ENCODE measurements around the gene THEMIS.

THEMIS gene

DNA sequence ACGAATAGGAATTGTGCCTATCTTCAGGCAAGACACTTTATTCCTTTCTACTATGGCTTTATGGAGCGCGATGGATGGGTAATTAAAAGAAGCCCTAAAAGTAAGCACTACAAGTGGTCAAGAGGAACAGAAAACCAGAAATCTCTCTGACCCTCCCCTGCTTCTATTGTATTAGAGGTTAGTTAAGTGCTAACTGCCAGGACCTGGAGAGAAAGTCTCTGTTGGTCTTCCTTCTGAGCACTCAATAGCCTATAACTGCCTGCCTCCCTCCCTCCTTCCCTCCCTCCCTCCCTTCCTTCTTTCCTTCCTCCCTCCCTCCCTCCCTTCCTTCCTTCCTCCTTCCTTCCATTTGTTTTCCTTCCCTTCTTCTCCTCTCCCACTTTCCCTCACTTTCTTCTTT, 190.2 kb downstream of the THEMIS start:
- H3K36me3 ChIP-seq (ENCODE audit: control insufficient read depth in 2 of 2, insufficient read depth in 1 of 2, low read length in 2 of 2): no peaks in the 10 kb centered on the region
- no peak overlapping the region for H3K4me3 ChIP-seq (ENCODE audit: low read depth, low read length)
- H3K27ac ChIP-seq (ENCODE audit: extremely low read depth, low read depth, low read length): no peak overlapping the region
- ChIA-PET CTCF (interaction anchor here (1.5 kb wide), 1 partner anchor 27 kb away, joined by 6 read pairs; no protein-coding TSS in a partner anchor), POLR2A (no interaction called here)
- H3K4me1 ChIP-seq (ENCODE audit: control insufficient read depth, insufficient read depth, low read length): no peaks in the 10 kb centered on the region
- H3K9me3 ChIP-seq (ENCODE audit: control insufficient read depth, insufficient read depth, low read depth, low read length): no peaks in the 10 kb centered on the region
- TF ChIP-seq HOXD13 (CRISPR knock-in tag; IDR thresholded peaks at IDR 0.05; ENCODE audit: borderline replicate concordance): no peak
- TF ChIP-seq ZNF792 (tag by site-specific recombination; IDR thresholded peaks at IDR 0.05): no peak
- no peak for TF ChIP-seq KLF9 (tag by site-specific recombination; IDR thresholded peaks at IDR 0.05; ENCODE audit: low read depth)
- no peak for TF ChIP-seq ZNF549 (tag by site-specific recombination; IDR thresholded peaks at IDR 0.05)
- TF ChIP-seq, protein P1, sequence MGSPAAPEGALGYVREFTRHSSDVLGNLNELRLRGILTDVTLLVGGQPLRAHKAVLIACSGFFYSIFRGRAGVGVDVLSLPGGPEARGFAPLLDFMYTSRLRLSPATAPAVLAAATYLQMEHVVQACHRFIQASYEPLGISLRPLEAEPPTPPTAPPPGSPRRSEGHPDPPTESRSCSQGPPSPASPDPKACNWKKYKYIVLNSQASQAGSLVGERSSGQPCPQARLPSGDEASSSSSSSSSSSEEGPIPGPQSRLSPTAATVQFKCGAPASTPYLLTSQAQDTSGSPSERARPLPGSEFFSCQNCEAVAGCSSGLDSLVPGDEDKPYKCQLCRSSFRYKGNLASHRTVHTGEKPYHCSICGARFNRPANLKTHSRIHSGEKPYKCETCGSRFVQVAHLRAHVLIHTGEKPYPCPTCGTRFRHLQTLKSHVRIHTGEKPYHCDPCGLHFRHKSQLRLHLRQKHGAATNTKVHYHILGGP (tag by site-specific recombination; IDR thresholded peaks at IDR 0.05): no peak
- TF ChIP-seq ZNF629 (tag by site-specific recombination; IDR thresholded peaks at IDR 0.05): no peak

DNA sequence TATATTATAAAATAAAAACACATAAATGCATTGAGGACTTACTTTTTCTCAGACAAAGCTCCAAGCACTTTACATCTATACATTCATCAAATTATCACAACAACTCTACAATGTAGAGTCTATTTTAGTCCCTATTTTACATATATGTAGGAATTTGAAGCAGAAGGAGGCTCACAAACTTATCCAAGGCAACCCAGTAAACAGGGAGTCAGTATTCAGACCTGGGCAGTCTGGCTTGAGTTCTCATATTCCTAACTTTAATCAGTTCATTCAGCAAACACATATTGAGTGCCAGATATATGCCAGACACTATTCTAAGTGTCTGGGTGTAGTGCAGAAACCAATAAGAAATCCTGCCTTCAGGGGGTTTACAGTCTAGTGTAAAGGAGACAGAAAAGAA, 194.6 kb downstream of the THEMIS start:
- ChIA-PET POLR2A (no interaction called here), CTCF (interaction anchor here (0.7 kb wide), 1 partner anchor 54 kb away, joined by 3 read pairs; no protein-coding TSS in a partner anchor)
- Histone ChIP-seq H3K27ac (ENCODE audit: extremely low read depth, low read depth, low read length) (no peak overlapping the region), H3K4me3 (ENCODE audit: low read depth, low read length) (no peak overlapping the region), H3K4me1 (ENCODE audit: control insufficient read depth, insufficient read depth, low read length) (no peaks in the 10 kb centered on the region), H3K36me3 (ENCODE audit: control insufficient read depth in 2 of 2, insufficient read depth in 1 of 2, low read length in 2 of 2) (no peaks in the 10 kb centered on the region), H3K9me3 (ENCODE audit: control insufficient read depth, insufficient read depth, low read depth, low read length) (no peaks in the 10 kb centered on the region)
- no peak for TF ChIP-seq YY1 (tag by site-specific recombination; IDR thresholded peaks at IDR 0.05)
- TF ChIP-seq GLI2 (tag by site-specific recombination; IDR thresholded peaks at IDR 0.05; ENCODE audit: borderline replicate concordance, low read depth): no peak
- no peak for TF ChIP-seq ZEB2 (tag by site-specific recombination; IDR thresholded peaks at IDR 0.05)
- TF ChIP-seq, protein P2, sequence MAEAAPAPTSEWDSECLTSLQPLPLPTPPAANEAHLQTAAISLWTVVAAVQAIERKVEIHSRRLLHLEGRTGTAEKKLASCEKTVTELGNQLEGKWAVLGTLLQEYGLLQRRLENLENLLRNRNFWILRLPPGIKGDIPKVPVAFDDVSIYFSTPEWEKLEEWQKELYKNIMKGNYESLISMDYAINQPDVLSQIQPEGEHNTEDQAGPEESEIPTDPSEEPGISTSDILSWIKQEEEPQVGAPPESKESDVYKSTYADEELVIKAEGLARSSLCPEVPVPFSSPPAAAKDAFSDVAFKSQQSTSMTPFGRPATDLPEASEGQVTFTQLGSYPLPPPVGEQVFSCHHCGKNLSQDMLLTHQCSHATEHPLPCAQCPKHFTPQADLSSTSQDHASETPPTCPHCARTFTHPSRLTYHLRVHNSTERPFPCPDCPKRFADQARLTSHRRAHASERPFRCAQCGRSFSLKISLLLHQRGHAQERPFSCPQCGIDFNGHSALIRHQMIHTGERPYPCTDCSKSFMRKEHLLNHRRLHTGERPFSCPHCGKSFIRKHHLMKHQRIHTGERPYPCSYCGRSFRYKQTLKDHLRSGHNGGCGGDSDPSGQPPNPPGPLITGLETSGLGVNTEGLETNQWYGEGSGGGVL (tag by site-specific recombination; IDR thresholded peaks at IDR 0.05): no peak
- TF ChIP-seq, protein P3, sequence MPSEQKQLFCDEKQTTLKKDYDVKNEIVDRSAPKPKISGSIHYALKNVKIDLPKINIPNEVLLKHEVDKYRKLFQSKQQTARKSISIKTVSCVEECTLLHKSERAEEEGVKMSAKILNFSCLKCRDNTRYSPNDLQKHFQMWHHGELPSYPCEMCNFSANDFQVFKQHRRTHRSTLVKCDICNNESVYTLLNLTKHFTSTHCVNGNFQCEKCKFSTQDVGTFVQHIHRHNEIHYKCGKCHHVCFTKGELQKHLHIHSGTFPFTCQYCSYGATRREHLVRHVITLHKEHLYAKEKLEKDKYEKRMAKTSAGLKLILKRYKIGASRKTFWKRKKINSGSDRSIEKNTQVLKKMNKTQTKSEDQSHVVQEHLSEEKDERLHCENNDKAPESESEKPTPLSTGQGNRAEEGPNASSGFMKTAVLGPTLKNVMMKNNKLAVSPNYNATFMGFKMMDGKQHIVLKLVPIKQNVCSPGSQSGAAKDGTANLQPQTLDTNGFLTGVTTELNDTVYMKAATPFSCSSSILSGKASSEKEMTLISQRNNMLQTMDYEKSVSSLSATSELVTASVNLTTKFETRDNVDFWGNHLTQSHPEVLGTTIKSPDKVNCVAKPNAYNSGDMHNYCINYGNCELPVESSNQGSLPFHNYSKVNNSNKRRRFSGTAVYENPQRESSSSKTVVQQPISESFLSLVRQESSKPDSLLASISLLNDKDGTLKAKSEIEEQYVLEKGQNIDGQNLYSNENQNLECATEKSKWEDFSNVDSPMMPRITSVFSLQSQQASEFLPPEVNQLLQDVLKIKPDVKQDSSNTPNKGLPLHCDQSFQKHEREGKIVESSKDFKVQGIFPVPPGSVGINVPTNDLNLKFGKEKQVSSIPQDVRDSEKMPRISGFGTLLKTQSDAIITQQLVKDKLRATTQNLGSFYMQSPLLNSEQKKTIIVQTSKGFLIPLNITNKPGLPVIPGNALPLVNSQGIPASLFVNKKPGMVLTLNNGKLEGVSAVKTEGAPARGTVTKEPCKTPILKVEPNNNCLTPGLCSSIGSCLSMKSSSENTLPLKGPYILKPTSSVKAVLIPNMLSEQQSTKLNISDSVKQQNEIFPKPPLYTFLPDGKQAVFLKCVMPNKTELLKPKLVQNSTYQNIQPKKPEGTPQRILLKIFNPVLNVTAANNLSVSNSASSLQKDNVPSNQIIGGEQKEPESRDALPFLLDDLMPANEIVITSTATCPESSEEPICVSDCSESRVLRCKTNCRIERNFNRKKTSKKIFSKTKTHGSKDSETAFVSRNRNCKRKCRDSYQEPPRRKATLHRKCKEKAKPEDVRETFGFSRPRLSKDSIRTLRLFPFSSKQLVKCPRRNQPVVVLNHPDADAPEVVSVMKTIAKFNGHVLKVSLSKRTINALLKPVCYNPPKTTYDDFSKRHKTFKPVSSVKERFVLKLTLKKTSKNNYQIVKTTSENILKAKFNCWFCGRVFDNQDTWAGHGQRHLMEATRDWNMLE (tag by site-specific recombination; conservative IDR thresholded peaks at IDR 0.05; ENCODE audit: low read depth): no peak
- no peak for TF ChIP-seq ZNF792 (tag by site-specific recombination; IDR thresholded peaks at IDR 0.05)
- no peak for TF ChIP-seq ZNF610 (tag by site-specific recombination; IDR thresholded peaks at IDR 0.05; ENCODE audit: borderline replicate concordance)
- TF ChIP-seq, protein P4, sequence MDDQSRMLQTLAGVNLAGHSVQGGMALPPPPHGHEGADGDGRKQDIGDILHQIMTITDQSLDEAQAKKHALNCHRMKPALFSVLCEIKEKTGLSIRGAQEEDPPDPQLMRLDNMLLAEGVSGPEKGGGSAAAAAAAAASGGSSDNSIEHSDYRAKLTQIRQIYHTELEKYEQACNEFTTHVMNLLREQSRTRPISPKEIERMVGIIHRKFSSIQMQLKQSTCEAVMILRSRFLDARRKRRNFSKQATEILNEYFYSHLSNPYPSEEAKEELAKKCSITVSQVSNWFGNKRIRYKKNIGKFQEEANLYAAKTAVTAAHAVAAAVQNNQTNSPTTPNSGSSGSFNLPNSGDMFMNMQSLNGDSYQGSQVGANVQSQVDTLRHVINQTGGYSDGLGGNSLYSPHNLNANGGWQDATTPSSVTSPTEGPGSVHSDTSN (CRISPR knock-in tag; IDR thresholded peaks at IDR 0.05): no peak
- TF ChIP-seq ZNF529 (tag by site-specific recombination; IDR thresholded peaks at IDR 0.05; ENCODE audit: insufficient replicate concordance): no peak
- TF ChIP-seq ZNF302 (tag by site-specific recombination; IDR thresholded peaks at IDR 0.05; ENCODE audit: low read depth): no peak
- no peak for TF ChIP-seq SP2 (tag by site-specific recombination; IDR thresholded peaks at IDR 0.05)
- TF ChIP-seq ZNF623 (tag by site-specific recombination; IDR thresholded peaks at IDR 0.05): no peak
- no peak for TF ChIP-seq RBAK (tag by site-specific recombination; IDR thresholded peaks at IDR 0.05)
- no peak for TF ChIP-seq BCL11B (tag by site-specific recombination; IDR thresholded peaks at IDR 0.05; ENCODE audit: low read depth)
